NCI-H748 (cell line): ENCODE measurements around the gene PACS1.
"Not testable (repeated sequence)": the region's sequence is repeated elsewhere in the genome, so short reads cannot be mapped to it uniquely, and the experiment has no call there.

Experiments used
- DNase-seq: peaks from one replicate; lab custom pipeline; 2025; ENCODE audit not compliant: unreplicated experiment; lab: John Stamatoyannopoulos, UW

The PACS1 gene

GRCh38 chr11:66268244-66268951, 198.3 kb downstream of the PACS1 start, which contains the start of gene RAB1B:
TSS of gene RAB1B (plus strand) at chr11:66268639. CDS start at chr11:66268680, 41 bp downstream.
- peak; percentile 99 for DNase-seq

GRCh38 chr11:66268952-66269905, 199.2 kb downstream of the PACS1 start:
- DNase-seq = peak; percentile 51

GRCh38 chr11:66271816-66272215, 201.7 kb downstream of the PACS1 start:
- no peak for DNase-seq

GRCh38 chr11:66272596-66272995, 202.5 kb downstream of the PACS1 start:
- no peak for DNase-seq

- DNase-seq = no peak
These were observed 204.1 kb downstream of the PACS1 start for GRCh38 chr11:66274219-66274618.

- DNase-seq = no peak
These were observed 205.3 kb downstream of the PACS1 start for GRCh38 chr11:66275396-66275795.

GRCh38 chr11:66275984-66276612, 206.0 kb downstream of the PACS1 start:
- DNase-seq = no peak

GRCh38 chr11:66276619-66277018, 206.5 kb downstream of the PACS1 start:
- DNase-seq = not testable (repeated sequence)

GRCh38 chr11:66277064-66277463, 207.0 kb downstream of the PACS1 start:
- not testable (repeated sequence) for DNase-seq

- peak; percentile 66 for DNase-seq
These were observed 207.6 kb downstream of the PACS1 start, which contains the start of gene CNIH2 for GRCh38 chr11:66277471-66278362. TSS of gene CNIH2 (plus strand) at chr11:66278175. CDS start at chr11:66278457, 282 bp downstream.

- peak; percentile 65 for DNase-seq
These were observed 208.5 kb downstream of the PACS1 start for GRCh38 chr11:66278363-66279091.

GRCh38 chr11:66279092-66279734, 209.1 kb downstream of the PACS1 start:
- peak; percentile 40 for DNase-seq

- peak; percentile 26 for DNase-seq
These were observed 210.4 kb downstream of the PACS1 start for GRCh38 chr11:66280428-66280827.

GRCh38 chr11:66281001-66281400, 210.9 kb downstream of the PACS1 start:
- DNase-seq = no peak

GRCh38 chr11:66281776-66282467, 211.8 kb downstream of the PACS1 start:
- no peak for DNase-seq

- peak; percentile 99 for DNase-seq
These were observed 212.7 kb downstream of the PACS1 start for GRCh38 chr11:66282468-66283455.

GRCh38 chr11:66283461-66284105, 213.5 kb downstream of the PACS1 start:
- no peak for DNase-seq
